Activated T-helper 1 cell treated with anti-CD3 and anti-CD28 coated beads, Interleukin-2, amount 50 U/mL, for 16 hours (primary cell): ENCODE data around the gene PROSER2.

Experiments used
- DNase-seq, 2 donors: peaks; one replicate each; pipeline ENCODE4 v3.0.0-alpha.2; 2020; ENCODE audit warnings: low read depth in 1 of 2, low spot score in 1 of 2

Gene PROSER2

DNA sequence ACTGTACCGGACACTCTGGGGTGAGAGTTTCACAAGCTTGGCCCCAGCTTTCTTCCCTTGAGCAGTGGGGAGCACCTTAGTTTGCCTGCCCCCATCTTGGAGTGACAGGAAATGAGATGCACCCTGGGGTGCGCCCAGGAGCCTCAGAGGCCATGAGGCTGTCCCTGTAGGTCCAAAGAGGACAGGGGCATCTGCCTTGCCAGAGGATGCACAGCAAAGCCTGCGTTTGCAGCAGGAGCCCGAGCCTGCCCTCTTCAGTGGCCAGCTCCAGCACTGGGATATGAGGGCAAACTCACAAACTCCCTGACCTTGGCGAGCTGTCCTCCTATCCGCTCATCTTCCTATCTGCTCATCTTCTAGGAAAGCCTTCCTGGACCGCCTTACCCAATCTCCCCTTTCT, 79.5 kb downstream of the PROSER2 start:
- no peak for DNase-seq

DNA sequence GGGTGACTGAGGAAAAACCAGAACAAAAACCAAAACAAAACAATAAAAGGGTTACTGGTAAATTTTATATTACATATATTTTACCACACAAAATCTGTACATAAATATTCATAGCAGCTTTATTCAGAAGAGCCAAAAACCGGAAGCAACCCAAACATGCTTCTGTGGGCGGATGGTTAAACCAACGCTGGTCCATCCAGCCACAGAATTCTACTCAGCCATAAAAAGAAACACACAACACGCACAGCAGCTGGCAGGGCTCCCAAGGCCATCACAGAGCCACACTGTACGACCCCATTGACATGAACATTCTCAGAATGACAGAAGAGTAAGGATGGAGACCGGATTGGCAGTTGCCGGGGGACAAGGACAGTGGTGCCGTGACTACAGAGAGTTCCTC, 83.6 kb downstream of the PROSER2 start:
- no peak for DNase-seq

DNA sequence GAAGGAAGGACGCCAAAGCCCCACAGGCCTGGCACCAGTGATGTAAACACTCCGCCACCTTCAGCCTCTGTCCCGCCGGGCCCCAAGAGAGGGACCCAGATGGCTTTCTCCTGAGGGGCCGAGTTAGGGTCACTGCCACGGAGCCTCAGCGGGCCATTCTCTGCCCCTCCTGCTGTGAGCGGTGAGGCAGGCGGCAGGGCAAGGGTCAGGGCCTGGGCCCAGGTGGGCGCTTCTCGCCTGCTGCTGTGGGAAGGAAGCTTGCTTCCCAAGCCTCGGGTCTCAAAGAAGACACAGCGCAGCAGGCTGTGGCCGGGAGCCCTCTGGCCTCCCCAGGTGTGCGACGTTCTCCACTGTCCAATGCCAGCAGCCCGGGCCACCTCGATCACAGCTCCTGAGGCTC, 84.8 kb downstream of the PROSER2 start:
- no peak for DNase-seq

DNA sequence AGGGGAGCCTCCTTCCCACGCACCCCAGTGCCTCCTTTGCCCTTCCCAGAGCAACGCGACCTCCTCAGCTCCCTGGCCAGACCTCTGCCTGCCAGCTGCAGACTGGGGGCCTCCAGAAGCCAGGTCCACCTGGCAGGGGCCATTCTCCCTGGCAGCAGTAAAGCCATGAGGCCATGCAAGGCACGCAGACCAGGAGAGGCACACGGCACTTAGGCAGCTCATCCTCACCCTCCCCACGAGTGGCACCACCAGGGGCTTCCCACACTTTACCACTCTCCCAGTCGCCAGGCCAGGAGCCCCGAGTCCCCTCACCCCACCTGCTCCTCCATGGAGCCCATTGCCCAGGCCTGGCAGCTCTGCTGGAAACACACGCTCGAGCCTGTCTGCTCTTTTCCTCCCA, 85.4 kb downstream of the PROSER2 start:
- no peak for DNase-seq

DNA sequence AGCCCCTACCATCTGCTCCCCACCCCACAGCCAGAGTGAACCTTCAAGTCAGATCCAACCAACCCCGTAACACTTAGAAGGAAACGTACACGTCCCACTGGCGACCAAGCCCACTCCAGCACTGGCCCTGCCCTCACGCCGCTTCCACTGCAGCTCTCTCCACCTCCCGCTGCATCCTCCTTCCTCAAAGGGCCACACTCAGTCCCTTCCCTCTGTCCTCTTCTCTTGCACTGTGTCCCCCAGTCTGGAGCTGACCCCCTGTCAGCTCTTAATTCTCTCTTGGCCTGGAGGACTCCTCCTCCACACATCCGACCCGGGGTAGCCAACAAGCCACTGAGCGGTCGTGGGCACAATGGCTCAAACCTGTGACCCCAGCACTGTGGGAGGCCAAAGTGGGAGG, 85.8 kb downstream of the PROSER2 start:
- DNase-seq = no peak

DNA sequence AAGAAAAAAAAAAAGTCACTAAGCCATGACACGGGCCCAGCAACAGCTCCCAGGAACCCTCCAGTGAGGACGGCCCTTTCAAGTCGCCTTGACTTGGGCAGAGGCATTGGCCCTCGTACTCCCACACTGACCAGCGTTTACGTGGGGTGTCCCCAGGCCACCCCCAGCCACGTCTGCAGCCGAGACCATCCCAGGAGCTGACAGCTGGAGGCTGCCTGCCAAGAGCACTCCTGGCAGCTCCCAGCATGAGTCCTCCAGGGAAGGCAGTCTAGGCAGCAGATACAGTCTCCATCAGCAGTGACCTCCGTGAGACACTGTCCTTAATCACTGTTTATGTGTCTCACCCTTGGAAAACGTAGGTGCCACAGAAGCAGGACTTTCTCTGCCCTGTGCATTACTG, 86.5 kb downstream of the PROSER2 start:
- DNase-seq = no peak

DNA sequence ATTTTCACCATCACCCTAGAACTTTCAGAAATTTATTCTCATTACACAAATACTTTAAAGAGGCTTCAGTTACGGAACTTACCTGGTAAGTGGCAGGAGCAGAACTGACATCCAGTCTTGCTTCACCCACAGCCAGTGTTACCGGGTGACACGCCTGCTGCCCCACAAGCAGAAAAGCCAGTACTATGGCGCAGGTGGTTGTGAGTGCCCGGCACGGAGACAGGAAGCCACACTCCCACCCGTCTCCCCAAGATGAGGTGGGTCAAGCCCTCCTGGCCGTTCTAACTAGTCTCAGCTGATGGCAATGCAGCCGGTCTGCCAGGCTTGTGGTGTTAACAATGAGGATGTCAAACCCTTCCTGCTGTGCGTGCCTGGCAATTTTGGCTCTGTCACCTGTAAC, 86.9 kb downstream of the PROSER2 start:
- DNase-seq = no peak

DNA sequence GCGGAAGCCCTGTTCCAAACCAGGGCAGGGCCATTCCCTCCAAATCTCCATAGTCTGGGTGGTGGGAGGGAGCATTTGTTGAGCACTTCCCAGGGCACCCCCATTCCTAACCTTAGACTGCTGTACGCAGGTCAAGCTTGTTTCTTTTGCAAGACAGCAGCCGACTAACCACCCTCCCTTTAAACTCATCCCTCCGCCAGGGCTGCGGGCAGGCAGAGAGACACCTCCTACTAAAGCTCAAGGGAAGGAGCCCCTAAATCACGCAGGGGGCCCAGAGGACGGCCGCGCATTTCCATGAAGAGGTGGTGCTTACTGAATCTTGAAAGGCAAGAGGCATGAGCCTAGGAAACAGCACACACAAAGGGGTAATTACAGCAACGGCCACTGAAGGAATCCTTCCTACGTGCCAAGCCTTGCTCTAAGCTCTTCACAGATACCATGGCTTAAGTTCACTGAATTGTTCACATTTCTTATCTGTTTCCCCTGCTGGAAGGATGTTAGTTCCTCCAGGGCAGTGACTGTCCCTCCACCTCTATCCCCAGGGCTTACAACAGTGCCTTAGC, 90.0 kb downstream of the PROSER2 start:
- no peak for DNase-seq

DNA sequence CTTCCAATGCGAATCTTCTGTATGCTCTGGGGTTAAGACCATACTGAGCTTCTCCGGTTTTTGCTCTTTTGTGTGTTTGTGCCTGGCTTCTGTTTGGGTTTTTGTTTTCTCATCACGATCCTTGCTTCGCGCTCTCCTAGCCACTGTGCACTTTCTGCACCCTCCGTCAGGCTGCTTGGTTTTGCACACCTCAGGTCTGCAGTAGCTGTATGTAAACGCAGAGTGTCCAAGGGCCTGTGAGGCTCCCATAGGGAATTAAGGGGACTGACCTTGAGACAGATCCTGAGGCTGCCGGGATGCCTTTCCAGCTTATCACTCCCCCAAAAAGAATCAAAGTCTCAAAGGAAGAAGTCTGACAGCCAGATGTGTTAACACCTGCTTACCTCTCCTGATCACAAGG, 95.2 kb downstream of the PROSER2 start:
- DNase-seq = no peak

DNA sequence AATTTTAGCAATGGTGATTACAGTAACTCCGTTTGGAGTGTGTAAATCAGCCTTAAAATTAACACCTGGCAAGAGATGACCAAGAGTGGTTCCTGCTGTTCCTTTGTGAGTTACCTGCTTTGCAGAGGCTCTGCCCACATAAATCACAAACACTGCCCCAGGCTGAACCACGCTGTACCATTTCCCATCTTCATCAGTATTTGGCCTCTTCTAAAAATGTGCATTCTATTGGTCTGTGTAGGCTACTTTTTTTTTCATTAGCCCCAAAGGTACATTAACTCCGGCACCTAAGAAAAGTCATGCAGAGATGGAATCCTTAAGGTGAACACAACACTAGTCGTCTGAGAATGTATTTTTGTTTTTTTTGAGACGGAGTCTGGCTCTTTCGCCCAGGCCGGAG, 96.1 kb downstream of the PROSER2 start:
- no peak for DNase-seq
